Endothelial cell (in vitro differentiated cells): Measurements from ENCODE around the gene NPTX2. TPM values are rescaled to one million over a fixed set of nuclear protein-coding genes. Genes with fewer than 3 reads are reported as not detected.

Experiments
- DNase-seq: peaks from one replicate; pipeline ENCODE4 v3.0.0; 2021; ENCODE audit warnings: low spot score
- H3K27ac Mint-ChIP-seq: one replicate; pipeline ENCODE4 v1.8.0; 2021; ENCODE audit warnings: mixed read lengths, inconsistent platforms; ENCODE audit not compliant: unreplicated experiment
- H3K27me3 Mint-ChIP-seq: one replicate; pipeline ENCODE4 v1.8.0; 2021; ENCODE audit warnings: mild to moderate bottlenecking, moderate library complexity, mixed read lengths, inconsistent platforms; ENCODE audit not compliant: unreplicated experiment
- H3K36me3 Mint-ChIP-seq: one replicate; pipeline ENCODE4 v1.8.0; 2021; ENCODE audit warnings: mild to moderate bottlenecking, low read depth, mixed read lengths, inconsistent platforms; ENCODE audit not compliant: unreplicated experiment
- H3K4me1 Mint-ChIP-seq: one replicate; pipeline ENCODE4 v1.8.0; 2021; ENCODE audit warnings: mild to moderate bottlenecking, mixed read lengths, inconsistent platforms; ENCODE audit not compliant: unreplicated experiment
- H3K4me3 Mint-ChIP-seq: one replicate; pipeline ENCODE4 v1.8.0; 2021; ENCODE audit warnings: mild to moderate bottlenecking, mixed read lengths, inconsistent platforms; ENCODE audit not compliant: unreplicated experiment
- H3K9me3 Mint-ChIP-seq: one replicate; pipeline ENCODE4 v1.8.0; 2021; ENCODE audit warnings: mixed read lengths, inconsistent platforms; ENCODE audit not compliant: unreplicated experiment
- long read RNA-seq: library from polyadenylated mRNA; unstranded; transcript quantifications from one replicate; pipeline ENCODE4 v2.0.0, GENCODE V29; 2020; ENCODE audit not compliant: unreplicated experiment
- total RNA-seq: library from RNA; stranded (reverse); fragmentation: NEBNext Ultra II Directional; extraction: Animal tissue kit (Norgen Biotek cat#: 25700); gene quantifications from one replicate; pipeline ENCODE4 v1.2.1, GENCODE V29; 2021; ENCODE audit not compliant: unreplicated experiment
- TF ChIP-seq, protein P1 (sequence below): fragments of 200-600 bp; sonication (generic); IDR thresholded peaks from one replicate; pipeline ENCODE4 v1.5.0; 2021; ENCODE audit warnings: antibody characterized with exemption; ENCODE audit not compliant: unreplicated experiment

The NPTX2 gene, protein sequence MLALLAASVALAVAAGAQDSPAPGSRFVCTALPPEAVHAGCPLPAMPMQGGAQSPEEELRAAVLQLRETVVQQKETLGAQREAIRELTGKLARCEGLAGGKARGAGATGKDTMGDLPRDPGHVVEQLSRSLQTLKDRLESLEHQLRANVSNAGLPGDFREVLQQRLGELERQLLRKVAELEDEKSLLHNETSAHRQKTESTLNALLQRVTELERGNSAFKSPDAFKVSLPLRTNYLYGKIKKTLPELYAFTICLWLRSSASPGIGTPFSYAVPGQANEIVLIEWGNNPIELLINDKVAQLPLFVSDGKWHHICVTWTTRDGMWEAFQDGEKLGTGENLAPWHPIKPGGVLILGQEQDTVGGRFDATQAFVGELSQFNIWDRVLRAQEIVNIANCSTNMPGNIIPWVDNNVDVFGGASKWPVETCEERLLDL
- 0.44 TPM for total RNA-seq
- long read RNA-seq: 0 reads

DNA sequence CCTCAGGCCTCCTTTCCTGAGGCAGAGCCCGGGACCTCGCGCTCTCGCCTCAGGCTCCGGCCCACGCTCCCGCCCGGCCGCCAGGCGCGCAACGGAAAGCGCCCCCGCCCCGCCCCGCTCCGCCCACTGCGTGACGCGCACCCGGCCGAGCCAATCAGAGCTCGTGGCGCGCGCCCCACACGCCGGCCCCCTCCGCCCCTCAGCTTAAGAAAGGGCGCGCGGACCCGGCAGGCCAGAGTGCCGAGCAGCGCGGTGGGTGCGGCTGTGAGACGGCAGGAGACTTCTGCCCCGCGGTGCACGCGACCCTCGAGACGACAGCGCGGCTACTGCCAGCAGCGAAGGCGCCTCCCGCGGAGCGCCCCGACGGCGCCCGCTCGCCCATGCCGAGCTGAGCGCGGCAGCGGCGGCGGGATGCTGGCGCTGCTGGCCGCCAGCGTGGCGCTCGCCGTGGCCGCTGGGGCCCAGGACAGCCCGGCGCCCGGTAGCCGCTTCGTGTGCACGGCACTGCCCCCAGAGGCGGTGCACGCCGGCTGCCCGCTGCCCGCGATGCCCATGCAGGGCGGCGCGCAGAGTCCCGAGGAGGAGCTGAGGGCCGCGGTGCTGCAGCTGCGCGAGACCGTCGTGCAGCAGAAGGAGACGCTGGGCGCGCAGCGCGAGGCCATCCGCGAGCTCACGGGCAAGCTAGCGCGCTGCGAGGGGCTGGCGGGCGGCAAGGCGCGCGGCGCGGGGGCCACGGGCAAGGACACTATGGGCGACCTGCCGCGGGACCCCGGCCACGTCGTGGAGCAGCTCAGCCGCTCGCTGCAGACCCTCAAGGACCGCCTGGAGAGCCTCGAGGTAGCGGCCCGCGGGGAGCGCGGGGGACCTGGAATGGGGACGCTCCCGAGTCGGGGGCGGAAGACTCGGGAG, at the start of gene NPTX2:
Gene NPTX2, plus strand, starts transcription at position 235 of the 909 bp plus-strand sequence. Its CDS starts 177 bp downstream, at position 412.
- peak; percentile 70 for DNase-seq
- Mint-ChIP-seq H3K27me3 (peaks cover 9% of the 10 kb centered on the region), H3K27ac (no peak within 1 kb of the TSS), H3K9me3 (no peaks in the 10 kb centered on the region), H3K4me1 (peaks cover 3% of the 10 kb centered on the region), H3K4me3 (no peak within 1 kb of the TSS), H3K36me3 (peaks cover 3% of the 10 kb centered on the region)
- TF ChIP-seq, protein P1, sequence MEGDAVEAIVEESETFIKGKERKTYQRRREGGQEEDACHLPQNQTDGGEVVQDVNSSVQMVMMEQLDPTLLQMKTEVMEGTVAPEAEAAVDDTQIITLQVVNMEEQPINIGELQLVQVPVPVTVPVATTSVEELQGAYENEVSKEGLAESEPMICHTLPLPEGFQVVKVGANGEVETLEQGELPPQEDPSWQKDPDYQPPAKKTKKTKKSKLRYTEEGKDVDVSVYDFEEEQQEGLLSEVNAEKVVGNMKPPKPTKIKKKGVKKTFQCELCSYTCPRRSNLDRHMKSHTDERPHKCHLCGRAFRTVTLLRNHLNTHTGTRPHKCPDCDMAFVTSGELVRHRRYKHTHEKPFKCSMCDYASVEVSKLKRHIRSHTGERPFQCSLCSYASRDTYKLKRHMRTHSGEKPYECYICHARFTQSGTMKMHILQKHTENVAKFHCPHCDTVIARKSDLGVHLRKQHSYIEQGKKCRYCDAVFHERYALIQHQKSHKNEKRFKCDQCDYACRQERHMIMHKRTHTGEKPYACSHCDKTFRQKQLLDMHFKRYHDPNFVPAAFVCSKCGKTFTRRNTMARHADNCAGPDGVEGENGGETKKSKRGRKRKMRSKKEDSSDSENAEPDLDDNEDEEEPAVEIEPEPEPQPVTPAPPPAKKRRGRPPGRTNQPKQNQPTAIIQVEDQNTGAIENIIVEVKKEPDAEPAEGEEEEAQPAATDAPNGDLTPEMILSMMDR: no peak

DNA sequence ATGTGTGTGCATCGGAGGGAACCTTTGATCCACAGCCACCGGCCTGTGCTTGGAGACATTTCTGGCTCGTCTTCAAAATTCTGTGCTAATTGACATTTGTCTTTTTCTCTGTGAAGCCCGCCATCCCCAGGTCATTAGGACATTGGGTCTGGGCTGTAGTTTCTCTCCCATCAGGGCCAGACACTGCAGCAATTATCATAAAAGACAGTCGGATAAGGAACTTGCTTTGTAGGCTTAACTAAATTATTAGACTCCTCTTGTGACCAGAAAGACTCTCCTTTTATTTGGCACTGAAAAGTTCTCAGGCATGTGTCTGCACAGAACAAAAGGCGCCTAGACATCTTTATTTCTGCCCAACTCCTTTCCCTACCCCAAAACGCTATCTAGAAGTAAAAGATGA, 49.1 kb upstream of the NPTX2 start:
- Mint-ChIP-seq H3K4me1 (no peaks in the 10 kb centered on the region), H3K9me3 (no peaks in the 10 kb centered on the region), H3K4me3 (no peak overlapping the region), H3K27ac (no peak overlapping the region), H3K27me3 (peaks cover 2% of the 10 kb centered on the region), H3K36me3 (peaks cover 3% of the 10 kb centered on the region)
- DNase-seq: no peak
- TF ChIP-seq, protein P1: no peak

DNA sequence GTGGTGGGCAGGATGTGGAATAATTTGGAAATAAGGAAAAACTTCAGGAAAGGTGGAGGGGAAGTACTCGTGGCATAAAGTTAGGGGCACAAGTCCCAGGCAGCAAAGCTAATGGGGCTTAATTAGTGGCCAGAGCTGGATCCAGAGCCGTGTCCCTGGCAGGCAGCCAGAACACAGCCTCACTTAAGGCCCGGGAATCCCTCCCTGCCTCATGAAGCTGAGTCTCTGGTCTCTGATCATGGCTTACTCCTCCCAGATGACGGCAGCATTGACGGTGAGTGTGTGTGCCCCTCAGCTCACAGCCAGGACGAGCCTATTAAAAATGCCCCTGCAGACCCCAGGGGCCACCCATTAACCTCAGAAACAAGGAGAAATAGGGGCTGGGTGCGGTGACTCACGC, 48.2 kb upstream of the NPTX2 start:
- TF ChIP-seq, protein P1: no peak
- Mint-ChIP-seq H3K27me3 (peaks cover 2% of the 10 kb centered on the region), H3K4me3 (no peak overlapping the region), H3K27ac (no peak overlapping the region), H3K9me3 (no peaks in the 10 kb centered on the region), H3K36me3 (peaks cover 2% of the 10 kb centered on the region), H3K4me1 (no peaks in the 10 kb centered on the region)
- DNase-seq: no peak

DNA sequence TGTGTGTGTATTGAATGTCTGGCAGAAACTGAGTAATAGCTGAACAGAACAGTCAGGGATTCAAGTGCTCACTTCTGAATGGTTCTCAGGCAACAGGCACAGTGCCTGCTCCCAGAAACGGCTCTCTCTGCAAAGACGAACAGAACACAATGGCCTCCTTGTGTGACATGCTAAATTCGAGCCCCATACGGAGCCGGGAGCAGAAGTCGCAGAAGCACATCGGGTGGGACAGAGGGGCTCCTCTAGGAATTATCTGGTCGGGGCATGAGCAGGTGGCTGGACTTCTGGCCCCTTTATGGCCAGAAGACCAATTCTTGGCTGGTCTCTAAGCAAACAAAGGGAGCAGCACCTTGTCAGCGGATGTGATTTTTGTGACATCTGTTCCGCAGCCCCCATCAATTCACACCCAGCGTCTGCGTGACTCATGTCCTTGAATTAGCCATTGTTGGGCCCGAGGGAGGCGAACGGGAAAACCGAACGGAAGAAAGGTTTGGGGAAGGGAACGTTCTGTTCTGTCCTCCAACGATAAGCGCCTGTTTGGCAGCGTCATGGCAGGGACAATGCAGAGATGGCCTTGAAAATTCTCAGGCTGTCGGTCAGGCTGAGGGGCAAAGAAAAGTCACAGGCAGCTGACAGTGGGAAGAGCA, 47.3 kb upstream of the NPTX2 start:
- no peaks in the 10 kb centered on the region for H3K9me3 Mint-ChIP-seq
- H3K4me1 Mint-ChIP-seq: no peaks in the 10 kb centered on the region
- no peaks in the 10 kb centered on the region for H3K36me3 Mint-ChIP-seq
- TF ChIP-seq, protein P1: no peak
- H3K27me3 Mint-ChIP-seq: no peaks in the 10 kb centered on the region
- DNase-seq: no peak
- no peak overlapping the region for H3K27ac Mint-ChIP-seq
- H3K4me3 Mint-ChIP-seq: no peak overlapping the region
